Upper lobe of right lung (tissue), 1 donor: ENCODE measurements around the gene IL4R. TPM values are rescaled to one million over a fixed set of nuclear protein-coding genes. Genes with fewer than 3 reads are reported as not detected.
"Not testable (repeated sequence)": the region's sequence is repeated elsewhere in the genome, so short reads cannot be mapped to it uniquely, and the experiment has no call there.

Source experiments
- ATAC-seq: fragments of 200-7000 bp; cut with Tn5 transposase; one replicate; pipeline ENCODE4 v1.9.1; 2020; ENCODE audit warnings: mild to moderate bottlenecking, moderate library complexity
- DNase-seq: peaks from one replicate; pipeline ENCODE4 v3.0.0-alpha.2; 2020
- H3K27ac ChIP-seq: fragments of 200-600 bp; one replicate; pipeline ENCODE4 v1.8.0; 2022
- H3K27me3 ChIP-seq: fragments of 200-600 bp; one replicate; pipeline ENCODE4 v1.8.0; 2022; ENCODE audit warnings: mild to moderate bottlenecking
- H3K36me3 ChIP-seq: fragments of 200-600 bp; one replicate; pipeline ENCODE4 v1.8.0; 2022
- H3K4me1 ChIP-seq: fragments of 200-600 bp; one replicate; pipeline ENCODE4 v1.8.0; 2022
- H3K4me3 ChIP-seq: fragments of 200-600 bp; one replicate; pipeline ENCODE4 v1.8.0; 2022; ENCODE audit warnings: mild to moderate bottlenecking
- H3K9me3 ChIP-seq: fragments of 200-600 bp; one replicate; pipeline ENCODE4 v1.8.0; 2022
- intact Hi-C: fragments of 100-400 bp; cut with DNase I; formaldehyde crosslinking; loops from one replicate; pipeline ENCODE4 v1.11.0; 2022
- total RNA-seq: library from RNA; stranded (reverse); fragmentation: NEBNext Ultra II Directional; extraction: Animal tissue kit (Norgen Biotek cat#: 25700); gene quantifications from one replicate; pipeline ENCODE4 v1.2.1, GENCODE V29; 2021
- TF ChIP-seq, protein P1 (sequence below): fragments of 200-600 bp; IDR thresholded peaks from one replicate; pipeline ENCODE4 v1.8.0; 2022; ENCODE audit warnings: antibody characterized with exemption
- donor health status: DM: no; HTN: yes; CAD: no; lungs with severe emphysema.

Gene IL4R
- total RNA-seq, 1 donor from 2014 or later, result 153 TPM

DNA sequence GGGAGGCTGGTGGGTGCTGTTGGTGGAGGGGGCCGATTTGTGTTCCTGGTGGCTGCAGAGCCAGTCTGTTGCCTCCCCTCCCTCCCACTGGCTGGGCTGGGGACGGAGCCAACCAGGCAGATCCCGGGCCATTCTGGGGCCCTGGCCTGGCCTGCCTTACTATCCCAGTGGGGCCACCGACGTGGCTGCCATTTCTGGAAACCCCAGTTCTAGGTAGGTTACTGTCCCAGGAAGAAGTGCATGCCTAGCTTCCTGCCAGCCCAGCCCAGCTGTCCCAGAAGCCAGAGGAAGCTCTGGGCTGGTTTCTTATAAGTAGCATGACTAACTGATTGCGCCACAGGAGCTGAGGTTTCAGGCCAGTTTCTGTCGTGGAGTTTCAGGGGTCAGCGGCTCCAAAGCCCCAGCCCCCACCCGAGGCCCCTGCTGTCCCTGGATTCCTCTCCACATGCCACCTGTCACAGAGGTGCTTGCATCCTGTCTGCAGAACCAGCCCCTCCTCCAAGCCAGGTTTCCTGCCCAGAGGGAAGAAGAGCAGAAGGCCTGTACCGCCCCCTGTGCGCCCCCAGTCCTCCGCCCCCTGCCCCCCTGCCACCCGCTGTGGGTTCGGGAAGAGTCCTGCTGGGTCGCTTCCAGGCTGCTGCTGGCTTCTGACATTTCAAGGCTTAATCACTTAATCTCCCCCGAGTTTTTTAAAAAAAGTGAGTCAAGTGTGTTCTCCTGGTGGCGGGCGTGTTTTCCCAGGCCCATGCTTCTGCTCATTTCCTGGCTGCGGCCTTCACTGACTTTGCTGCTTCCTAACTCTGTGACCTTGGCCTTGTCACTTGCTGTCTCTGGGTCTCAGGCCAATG, 13.2 kb downstream of the IL4R start:
- H3K4me3 ChIP-seq, result no peak overlapping the region
- ATAC-seq (peak; percentile 88), DNase-seq (peak; percentile 88)
- H3K27me3 ChIP-seq, result no peaks in the 10 kb centered on the region
- no peaks in the 10 kb centered on the region for H3K9me3 ChIP-seq
- peaks cover 90% of the 10 kb centered on the region for H3K4me1 ChIP-seq
- peaks cover 11% of the 10 kb centered on the region for H3K36me3 ChIP-seq
- H3K27ac ChIP-seq, result peak overlapping the region; percentile 92
- intact Hi-C loops, result no loop called here
- TF ChIP-seq, protein P1, sequence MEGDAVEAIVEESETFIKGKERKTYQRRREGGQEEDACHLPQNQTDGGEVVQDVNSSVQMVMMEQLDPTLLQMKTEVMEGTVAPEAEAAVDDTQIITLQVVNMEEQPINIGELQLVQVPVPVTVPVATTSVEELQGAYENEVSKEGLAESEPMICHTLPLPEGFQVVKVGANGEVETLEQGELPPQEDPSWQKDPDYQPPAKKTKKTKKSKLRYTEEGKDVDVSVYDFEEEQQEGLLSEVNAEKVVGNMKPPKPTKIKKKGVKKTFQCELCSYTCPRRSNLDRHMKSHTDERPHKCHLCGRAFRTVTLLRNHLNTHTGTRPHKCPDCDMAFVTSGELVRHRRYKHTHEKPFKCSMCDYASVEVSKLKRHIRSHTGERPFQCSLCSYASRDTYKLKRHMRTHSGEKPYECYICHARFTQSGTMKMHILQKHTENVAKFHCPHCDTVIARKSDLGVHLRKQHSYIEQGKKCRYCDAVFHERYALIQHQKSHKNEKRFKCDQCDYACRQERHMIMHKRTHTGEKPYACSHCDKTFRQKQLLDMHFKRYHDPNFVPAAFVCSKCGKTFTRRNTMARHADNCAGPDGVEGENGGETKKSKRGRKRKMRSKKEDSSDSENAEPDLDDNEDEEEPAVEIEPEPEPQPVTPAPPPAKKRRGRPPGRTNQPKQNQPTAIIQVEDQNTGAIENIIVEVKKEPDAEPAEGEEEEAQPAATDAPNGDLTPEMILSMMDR, result no peak

DNA sequence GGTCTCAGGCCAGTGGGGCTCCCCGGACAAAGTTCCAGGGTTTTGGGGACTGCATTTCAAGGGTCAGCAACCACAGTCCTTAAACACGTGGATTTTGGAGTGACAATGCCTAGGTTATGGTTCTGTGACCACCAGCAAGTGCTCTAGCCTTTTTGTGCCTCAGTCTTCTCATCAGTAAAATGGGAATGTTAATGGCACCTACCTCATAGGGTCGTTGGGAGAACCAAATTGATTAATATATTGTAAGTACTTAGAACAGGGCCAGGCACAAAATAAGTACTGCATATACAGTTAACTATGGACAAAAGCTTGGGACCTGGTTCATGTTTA, 13.8 kb downstream of the IL4R start:
- Histone ChIP-seq H3K27ac (peak overlapping the region; percentile 92), H3K4me3 (no peak overlapping the region), H3K4me1 (peaks cover 84% of the 10 kb centered on the region), H3K36me3 (peaks cover 17% of the 10 kb centered on the region), H3K9me3 (no peaks in the 10 kb centered on the region), H3K27me3 (no peaks in the 10 kb centered on the region)
- DNase-seq (no peak), ATAC-seq (no peak)
- TF ChIP-seq, protein P1, result no peak
- intact Hi-C loops, result no loop called here

DNA sequence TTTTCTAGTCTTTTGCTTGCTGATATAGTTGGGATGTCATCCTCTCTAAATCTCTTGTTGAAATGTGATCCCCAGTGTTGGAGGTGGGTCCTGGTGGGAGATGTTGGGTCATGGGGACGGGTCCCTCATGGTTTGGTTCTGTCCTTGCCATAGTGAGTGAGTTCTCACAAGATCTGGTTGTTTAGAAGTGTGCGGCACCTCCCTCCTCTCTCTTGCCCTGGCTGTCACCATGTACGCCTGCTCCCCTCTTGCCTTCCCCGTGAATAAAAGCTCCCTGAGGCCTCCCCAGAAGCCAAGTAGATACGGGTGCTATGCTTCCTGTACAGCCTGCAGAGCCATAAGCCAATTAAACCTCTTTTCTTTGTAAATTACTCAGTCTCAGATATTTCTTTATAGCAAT, 15.2 kb downstream of the IL4R start:
- Histone ChIP-seq H3K9me3 (no peaks in the 10 kb centered on the region), H3K27me3 (no peaks in the 10 kb centered on the region), H3K36me3 (peaks cover 30% of the 10 kb centered on the region), H3K27ac (peak overlapping the region; percentile 92), H3K4me1 (peaks cover 83% of the 10 kb centered on the region), H3K4me3 (no peak overlapping the region)
- TF ChIP-seq, protein P1, result no peak
- intact Hi-C loops, result no loop called here
- DNase-seq (peak; percentile 4), ATAC-seq (no peak)

DNA sequence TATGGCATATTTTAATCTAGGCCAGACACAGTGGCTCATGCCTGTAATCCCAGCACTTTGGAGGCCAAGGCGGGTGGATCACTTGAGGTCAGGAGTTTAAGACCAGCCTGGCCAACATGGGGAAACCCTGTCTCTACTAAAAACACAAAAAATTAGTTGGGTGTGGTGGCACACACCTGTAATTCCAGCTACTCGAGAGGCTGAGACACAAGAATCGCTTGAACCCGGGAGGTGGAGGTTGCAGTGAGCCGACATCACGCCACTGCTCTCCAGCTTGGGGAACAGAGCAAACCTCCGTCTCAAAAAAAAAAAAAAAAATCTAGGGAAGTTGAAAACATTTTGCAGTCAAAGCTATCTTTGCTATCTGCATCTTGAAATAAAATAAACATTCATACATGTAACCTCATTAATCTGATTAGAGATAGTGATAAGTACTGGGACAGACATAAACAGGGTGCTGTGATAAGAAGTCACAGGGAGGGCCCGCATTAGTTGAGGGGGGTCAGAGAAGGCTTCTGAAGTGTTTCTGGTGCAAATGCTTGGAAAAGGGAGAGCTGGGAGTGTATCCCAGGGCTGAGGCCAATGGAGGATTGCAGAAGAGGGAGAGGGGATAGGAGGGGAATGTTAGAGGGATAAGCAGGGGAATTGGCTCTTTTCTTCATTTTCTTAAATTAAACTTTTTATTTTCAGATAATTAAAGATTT, 15.8 kb downstream of the IL4R start:
- peaks cover 36% of the 10 kb centered on the region for H3K36me3 ChIP-seq
- H3K27me3 ChIP-seq, H3K9me3 ChIP-seq, ATAC-seq, H3K4me3 ChIP-seq, intact Hi-C loops: not testable (repeated sequence)
- H3K27ac ChIP-seq, result peak overlapping the region; percentile 92
- peaks cover 78% of the 10 kb centered on the region for H3K4me1 ChIP-seq
- peak; percentile 22 for DNase-seq

DNA sequence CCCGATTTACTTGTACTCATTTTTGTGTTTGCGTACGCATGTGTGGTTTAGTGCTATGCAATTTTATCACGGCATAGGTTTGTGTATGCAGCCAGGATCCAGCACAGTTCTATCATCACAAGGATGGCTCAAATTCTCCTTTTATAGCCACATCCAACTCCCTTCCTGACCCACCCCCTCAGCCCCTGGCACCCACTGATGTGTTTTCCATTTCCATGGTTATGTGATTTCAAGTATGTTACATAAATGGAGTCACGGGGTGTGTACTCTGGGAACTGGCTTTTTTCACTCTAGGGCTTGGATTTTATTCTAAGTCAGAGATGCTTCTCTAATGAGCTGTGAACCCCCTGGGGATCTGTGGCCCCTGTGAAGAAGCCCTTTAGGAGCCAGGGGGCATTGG, 16.8 kb downstream of the IL4R start:
- Histone ChIP-seq H3K36me3 (peaks cover 44% of the 10 kb centered on the region), H3K4me3 (no peak overlapping the region), H3K4me1 (peaks cover 78% of the 10 kb centered on the region), H3K27ac (peak overlapping the region; percentile 85), H3K9me3 (no peaks in the 10 kb centered on the region), H3K27me3 (no peaks in the 10 kb centered on the region)
- TF ChIP-seq, protein P1, result no peak
- ATAC-seq (peak; percentile 51), DNase-seq (peak; percentile 77)
- intact Hi-C loops, result no loop called here

DNA sequence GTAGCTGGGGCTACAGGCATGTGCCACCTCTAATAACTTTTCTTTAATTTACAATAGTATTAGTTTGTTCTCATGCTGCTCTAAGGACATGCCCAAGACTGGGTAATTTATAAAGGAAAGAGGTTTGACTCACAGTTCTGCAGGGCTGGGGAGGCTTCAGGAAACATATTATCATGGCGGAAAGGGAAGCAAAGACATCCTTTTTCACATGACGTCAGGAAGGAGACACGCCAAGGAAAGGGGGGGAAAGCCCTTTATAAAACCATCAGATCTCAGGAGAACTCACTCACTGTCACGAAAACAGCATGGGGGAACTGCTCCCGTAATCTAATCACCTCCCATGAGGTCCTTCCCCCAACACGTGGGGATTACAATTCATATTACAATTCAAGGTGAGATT, 18.3 kb downstream of the IL4R start:
- H3K27me3 ChIP-seq, result no peaks in the 10 kb centered on the region
- TF ChIP-seq, protein P1, result no peak
- peaks cover 72% of the 10 kb centered on the region for H3K4me1 ChIP-seq
- DNase-seq, result peak; percentile 2
- intact Hi-C loops, result no loop called here
- H3K9me3 ChIP-seq, result no peaks in the 10 kb centered on the region
- H3K27ac ChIP-seq, result peak overlapping the region; percentile 85
- no peak overlapping the region for H3K4me3 ChIP-seq
- peaks cover 53% of the 10 kb centered on the region for H3K36me3 ChIP-seq
- no peak for ATAC-seq
